HG03575 (cell line): ENCODE data around the gene SNCG.
"Not testable (repeated sequence)": the region's sequence is repeated elsewhere in the genome, so short reads cannot be mapped to it uniquely, and the experiment has no call there.

Experiments
- ATAC-seq: cut with Tn5 transposase; IDR thresholded peaks from one replicate; pipeline ENCODE4 v1.9.1; 2021; ENCODE audit not compliant: unreplicated experiment, insufficient number of reproducible peaks, low FRiP score; ENCODE audit errors: extremely low read depth

Gene SNCG

DNA sequence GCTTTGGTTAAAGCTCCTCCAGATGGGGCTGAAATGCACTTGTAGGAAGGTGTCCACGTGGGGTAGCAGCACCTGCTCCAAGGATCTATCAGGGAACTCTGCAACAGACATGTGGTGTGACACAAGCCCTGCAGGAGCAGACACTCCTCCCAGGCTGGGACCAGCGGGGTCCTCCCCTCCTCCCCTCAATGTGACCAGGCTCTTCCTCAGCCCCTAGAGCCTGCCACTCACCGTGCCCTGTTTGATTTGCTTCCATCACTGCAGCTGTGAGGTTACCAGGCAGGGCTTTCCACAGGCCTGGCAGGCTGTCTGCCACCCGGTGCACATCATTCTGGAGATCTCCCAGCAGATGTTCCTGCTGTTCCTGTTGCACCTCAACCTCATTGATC lies 14.4 kb upstream of the SNCG start:
- no peak for ATAC-seq

DNA sequence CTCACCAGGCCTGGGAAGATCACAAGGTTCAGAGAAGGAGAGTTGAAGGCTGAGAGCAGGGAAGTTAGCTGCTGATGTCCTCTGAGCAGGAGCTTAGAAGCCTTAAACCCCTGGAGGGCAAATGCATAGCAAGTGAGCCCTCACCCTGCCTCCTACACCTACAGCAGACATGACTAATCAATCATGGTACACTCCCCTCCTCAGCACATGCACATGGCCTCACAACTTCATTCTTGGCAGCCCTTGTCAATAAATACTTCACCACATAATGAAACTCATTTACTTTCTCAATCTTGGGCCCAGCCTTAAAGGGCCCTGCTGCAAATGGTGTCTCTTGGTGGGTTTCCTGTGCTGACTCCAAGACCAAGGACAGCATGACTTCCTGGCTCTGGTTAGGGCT lies 13.9 kb upstream of the SNCG start:
- ATAC-seq = no peak

DNA sequence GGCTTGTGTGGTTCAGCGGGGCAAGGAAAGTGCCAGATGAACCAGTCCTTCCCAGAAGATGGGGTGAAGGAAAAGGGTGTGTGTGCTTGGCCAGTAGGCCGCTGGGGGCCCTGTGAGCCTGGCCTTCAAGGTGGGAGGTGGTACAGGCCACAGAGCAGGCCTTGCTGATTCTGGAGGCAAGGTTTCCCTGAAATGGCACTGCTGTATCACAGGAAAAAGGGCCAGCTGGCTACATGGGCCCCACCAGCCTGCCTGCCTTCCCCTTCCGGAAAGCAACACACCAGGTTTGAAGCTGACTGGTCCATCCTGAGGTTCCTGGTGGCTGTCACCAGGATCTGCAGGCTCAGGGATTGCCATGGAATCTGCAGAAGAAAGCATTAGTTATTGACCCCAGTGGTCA lies 13.5 kb upstream of the SNCG start:
- no peak for ATAC-seq

DNA sequence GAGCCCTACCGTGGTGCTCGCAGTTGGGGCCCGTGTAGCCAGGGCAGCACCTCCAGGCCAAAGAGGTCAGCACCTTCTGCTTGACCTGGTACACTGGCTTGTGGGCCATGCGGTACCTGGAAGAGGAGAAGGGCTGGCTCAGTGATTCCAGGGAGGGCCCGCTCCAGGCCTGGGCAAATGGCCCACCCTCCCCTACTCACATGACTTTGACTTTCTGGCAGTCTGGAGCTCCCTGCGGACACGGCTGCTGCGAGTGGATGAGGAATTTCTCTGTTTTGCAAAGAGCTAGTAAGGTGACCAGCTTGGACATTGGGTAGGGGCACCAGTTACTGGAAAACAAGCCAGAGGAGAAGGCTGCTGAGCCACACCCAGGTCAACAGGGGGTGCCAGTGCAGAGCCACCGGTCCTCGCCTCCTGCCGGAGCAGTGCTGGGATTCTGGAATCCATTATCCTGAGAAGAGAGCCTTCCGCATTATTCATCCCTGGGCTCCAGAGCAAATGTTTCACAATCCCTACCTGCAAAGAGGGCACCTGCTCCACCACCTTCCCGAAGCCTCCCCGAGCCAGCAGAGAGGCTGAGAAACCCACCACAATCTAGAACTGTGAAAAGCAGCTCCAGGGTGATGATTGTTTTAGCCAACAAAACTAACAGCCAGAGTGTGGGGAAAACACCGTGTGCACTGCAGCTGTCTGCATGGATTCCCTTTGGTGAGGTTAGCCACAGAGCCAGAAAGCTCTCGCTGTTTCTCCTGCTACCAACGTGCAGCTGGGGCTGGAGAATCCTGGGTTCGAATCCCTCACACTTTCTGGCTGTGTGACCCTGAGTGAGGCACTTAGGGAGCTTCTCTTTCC lies 12.8 kb upstream of the SNCG start:
- no peak for ATAC-seq

DNA sequence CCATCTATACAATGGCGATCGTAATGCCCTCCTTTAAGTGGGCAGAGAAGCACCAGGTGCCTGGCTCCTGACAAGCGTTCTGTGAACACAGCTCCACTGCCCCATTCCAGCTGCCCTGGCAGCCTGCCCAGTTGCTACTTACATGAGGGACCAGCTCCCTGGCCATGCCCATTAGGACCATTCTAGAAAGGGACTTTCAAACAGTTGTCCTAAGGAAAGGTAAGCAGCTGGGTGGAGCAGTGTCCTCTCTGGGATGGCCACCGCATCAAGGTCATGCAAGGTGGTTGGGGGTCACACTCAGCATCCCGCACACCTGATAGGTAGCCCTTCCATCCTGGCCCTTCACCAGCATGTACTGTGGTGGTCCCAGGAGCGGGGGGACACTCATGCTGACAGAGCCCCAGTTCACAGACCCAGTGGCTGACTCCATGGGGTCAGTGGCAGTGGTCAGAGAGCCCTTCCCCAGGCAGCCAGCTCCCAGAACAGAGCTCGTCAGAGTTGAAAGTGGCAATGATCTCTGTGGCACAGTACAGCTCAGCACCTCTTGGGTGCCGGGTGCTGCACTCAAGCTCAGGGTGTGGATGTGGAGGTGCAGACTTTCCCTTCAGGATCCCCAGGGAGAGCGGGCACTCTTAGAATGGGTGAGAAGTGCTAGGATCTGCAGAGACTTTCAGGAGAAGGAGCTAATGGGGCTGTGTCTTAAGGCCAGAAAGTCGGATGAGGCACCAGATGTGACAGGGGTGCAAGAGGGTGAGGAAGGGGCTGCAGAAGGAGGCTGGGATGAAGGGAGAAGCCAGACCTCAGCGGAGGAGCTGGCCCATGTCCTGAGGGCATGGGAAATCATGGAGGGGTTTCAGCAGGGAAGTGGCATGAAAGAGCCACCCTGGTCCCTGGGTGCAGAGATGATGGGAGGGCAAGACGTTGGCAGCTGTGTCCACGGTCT lies 11.9 kb upstream of the SNCG start:
- no peak for ATAC-seq

DNA sequence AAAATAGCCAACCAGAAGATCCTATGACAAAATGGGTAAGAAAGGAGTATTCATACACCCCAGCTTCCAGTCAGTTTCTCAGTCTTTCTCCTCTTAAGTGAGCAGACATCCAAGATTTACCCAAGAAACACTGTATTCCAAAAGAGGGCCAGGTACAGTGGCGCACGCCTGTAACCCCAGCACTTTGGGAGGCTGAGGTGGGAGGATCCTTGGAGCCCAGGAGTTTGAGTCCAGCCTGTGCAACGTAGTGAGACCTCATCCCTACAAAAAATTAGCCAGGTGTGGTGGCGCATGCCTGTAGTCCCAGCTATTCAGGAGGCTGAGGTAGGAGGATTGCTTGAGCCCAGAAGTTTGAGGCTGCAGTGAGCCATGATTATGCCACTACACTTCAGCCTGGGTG lies 10.6 kb upstream of the SNCG start:
- ATAC-seq = not testable (repeated sequence)

DNA sequence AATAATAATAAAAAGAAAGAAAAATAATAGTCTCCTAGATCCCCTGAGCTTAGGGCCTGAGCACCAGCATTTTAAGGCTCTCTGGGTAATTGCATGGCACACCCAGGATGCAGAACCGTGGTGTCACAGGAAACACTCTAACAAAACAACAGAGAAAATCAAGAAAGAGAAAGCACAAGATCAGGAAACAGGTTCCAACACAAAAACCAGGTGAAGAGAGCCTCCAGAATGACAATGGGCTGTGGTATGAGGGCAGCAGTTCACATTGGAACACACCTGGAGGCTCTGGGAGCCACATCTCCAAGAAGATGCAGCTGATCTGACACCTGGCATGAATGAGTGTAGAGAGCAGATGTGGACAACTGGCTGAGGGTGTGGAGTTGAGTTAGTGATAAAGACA lies 8.1 kb upstream of the SNCG start:
- ATAC-seq = no peak

DNA sequence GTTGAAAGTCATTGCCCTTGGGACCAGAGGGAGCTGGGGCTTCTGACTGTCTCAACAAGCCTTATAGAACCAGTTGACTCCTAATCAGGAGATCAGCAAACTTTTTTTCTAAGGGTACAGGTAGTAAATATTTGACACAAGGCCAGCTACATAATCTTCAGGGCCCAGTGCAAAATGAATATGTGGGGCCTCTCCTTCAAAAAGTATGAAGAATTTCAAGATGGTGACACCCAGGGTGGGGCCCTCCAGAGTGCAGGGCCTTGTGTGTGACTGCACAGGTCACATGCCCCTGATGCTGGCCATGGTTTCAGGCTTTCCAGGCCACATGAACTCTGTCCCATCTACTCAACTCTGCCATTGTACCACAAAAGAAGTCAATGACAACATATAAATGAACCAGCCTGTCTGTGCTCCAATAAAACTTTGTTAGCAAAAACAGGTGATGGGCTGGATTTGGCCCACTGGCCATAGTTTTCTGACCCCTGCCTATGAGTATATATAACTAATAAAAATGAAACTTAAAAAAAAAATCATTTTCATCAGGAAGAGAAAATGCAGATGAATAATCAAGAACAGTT lies 7.1 kb upstream of the SNCG start:
- ATAC-seq = no peak

DNA sequence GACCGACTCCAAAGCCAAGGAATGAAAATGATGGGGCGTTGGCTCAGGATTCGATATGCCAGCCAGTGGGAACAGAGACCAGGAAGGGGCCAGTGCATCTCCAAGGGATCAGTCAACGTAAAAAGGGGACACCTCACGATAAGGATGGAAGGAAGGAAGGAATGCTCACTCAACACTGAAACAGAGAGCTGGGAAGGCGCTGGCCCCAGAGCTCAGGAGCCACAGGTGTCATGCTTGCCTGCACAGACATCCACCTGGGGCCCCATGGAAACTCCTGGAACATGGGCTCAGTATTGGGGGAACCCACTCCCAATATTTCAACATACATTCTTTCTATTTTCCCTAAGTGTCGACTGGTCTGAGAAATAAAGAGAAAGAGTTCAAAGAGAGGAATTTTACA lies 6.3 kb upstream of the SNCG start:
- no peak for ATAC-seq

DNA sequence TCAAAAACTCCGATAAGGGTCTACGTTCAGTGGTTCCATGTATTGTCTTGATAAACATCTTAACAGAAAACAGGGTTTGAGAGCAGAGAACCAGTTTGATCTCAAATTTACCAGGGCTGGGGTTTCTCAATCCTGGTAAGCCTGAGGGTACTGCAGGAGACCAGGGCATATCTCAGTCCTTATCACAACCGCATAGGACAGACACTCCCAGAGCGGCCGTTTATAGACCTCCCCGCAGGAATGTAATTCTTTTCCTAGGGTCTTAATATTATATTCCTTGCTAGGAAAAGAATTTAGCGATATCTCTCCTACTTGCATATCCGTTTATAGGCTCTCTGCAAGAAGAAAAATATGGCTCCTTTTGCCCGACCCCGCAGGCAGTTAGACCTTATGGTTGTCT lies 5.7 kb upstream of the SNCG start:
- ATAC-seq = not testable (repeated sequence)

DNA sequence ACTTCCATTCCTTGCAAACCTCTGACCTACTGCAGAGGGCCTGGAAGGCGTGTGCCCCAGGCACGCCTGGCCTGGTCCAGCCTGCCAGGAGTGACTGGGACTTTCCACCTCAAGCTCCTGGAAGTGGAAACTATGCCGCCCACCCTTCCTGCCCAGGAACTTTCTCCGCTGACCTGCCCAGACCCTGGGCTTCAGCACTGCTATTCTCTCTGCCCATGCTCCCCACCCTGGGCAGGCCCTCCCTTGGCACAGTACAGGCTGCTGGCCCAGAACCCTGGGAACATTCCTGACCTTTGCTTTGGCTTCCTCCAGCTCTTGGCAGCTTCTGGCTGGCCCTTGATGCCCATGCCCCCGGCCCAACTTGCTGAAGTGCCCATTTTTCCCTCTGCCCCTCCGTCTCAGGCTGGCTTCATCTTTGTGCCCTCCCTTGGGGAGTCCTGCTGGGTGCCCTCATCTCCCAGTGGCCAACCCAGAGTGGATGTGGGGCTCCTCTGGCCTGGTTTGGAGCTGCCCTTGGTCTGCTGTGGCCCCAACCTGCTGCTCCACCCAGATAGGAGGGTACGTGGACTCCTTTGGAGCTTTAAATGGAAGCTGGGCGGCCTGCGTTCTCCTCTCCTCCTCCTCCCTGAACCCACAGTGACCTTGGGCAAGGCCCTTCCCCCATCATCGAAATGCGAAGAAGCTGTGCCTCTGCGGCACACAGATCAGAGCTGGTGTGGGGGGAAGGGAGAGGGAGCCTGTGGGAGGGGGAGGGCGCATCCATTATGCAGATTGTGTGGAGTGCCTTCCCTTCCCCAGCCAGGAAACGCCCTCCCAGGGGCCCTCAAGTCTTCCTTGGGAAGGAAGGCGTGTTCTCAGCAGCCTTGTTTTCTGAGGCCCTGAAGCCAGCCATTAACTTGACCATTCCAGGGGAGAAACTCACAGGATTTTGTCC lies 4.4 kb upstream of the SNCG start:
- ATAC-seq = no peak

DNA sequence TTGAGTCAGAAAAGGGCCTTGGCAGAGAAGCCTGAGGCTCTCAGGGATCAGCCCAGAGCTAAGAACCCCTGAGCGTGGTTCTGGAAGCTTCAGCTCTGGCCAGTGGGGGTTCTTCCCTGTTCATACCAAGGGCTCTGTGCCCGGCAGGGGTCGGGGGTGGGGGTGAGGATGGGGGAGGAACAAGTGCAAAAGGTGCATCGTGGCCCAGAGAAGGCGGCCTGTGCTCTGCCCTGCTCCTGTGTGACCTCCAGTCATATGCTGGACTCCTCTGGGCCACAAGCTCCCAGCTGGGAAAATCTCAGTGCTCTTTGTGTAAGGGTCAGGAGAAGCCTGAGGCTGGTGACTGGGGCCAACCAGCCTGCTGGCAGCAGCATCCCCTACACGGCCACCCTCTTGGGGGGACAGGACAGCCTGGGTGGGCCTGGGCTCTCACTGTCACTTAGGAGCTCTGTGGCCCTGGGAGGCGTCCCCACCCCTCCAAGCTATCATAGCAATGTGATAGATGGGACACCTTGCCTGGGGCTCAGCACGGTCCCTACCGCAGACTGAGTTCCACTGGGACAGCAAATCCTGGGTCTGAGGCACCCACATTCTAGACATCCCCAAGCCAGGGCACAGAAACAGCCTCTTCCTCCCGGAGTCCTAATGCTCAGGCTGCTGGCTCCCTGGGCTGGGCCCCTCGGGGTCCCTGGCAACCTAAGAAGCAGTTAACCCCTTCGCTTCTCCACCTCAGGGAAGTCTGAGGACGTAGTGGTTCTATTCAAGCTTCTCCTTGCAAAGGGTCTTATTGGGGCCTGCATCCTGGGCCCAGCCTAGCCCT lies 3.5 kb upstream of the SNCG start:
- no peak for ATAC-seq

DNA sequence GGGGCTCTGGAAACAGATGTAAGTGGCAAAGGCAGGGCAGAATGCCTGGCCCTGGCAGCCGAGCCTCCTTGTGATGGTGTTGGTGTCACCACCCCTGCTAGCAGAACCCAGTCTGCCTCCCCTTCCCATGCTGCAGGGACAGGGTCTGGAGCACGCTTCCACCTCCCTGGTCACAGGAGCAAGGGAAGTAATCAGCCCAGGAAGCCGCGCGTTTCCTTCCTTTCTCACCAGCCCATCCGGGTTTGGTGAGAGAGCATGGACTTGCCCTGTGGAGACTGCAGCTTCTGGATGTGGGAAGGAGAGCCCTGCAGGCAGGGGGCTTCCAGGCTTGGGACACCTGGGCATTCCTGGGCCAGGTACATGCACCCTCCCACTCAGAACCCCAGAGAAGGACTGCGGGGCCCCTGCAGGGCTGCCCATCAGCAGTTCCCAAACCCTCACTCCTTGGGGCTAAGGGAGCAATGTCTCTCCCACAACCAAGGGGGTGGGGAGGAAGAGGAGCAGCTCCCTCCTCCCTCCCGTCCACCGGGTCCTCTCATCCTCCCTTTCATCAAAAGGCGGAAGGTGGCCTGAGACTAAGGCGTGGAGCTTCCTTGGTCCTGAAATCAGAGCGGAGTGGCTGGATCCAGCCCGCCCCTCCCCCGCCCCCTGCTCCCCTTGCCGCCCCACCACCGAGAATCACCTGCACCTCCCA lies 2.8 kb upstream of the SNCG start:
- no peak for ATAC-seq

DNA sequence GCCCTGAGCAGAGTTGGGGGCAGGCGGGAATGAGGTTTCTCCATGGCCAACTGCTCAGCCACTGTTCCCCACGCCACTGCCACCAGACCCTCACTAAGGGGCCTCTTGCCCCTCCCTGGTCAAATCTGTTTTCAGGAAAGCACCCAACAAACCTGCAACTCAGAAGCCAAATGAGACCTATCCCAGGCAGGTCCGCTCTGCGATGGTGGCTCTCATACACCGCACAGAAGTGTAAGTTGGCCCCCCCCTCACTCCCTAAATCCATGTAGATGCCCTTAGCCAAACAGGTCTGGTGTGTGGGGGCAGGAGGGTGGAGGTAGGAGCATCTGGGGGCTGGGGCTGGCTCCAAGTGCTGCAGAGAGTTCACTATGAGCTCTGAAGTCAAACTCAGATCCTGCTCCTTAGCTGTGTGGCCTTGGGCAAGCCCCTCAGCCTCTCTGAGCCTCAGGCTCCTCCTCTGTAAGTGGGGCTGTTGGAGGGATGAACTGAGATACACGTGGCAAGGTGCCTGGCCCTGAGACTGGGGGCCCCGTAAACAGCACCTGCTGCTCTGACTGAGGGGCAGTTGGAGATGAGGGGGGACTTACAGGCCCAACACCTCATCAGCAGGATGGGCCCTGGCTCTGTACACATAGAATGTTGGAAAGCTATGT lies 2.1 kb upstream of the SNCG start:
- ATAC-seq = no peak

DNA sequence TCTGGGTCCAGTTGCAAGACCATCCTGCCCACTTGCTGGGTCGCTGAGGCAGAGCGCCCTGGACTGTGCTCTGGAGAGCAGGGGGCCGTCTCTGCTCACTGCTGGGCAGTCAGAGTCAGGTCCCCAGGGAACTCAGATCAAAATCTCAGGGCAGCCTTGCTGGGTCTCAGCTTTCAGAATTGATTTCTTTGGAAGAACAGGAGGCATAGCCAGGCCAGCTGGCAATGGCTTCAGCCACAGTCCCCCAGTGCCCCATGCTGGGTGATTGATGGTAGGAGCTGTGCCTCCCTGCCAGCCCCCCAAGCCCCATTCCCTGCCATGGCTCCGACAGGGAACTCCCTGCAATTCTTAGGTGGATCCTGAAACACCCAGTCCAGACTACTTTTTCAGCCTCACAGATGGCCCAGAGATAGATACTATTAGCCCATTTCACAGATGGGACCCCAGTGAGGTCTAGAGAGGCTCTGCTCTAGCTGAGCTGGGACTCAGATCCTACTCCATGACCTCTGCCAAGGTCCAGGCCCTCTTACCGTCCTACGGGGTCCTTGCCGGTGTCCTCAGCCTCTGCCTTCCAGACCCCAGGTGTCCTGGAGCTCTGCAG lies 1.5 kb upstream of the SNCG start:
- ATAC-seq = no peak

DNA sequence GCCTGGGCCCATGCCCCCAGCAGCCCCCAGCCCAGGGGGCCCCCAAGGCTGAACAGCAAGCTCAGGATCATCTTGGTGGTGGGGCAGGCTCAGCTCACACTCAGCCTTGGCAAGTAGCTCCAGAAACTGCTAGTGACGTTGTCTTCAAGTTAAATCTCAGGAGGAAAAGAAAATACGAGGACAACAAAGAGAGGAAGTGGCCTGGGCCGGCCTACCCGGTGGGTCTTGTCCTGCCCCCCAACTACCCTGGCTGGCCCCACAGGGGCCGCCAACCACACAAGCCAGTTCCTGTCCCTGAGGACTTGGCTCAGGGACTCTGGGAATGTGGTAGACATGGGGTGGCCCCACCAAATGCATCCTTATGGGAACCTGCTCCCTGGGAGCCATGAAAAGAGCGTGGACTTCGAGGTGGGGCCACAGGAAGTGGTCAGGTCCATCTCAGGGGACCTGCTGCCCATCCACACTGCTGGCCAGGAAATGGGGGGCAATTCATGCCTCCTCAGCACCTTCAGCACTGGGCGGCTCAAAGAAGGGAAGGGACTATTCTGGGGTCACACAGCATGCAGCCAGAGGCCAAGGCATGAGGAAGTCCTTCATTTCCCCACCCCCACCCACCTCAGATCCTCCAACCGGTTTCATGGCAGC lies 806 bp upstream of the SNCG start, which contains the start of gene MMRN2:
Gene MMRN2, minus strand, starts transcription at position 145 of the 645 bp plus-strand sequence. Its CDS starts 74 bp downstream, at position 71.
- ATAC-seq = no peak
